Panc1 (cell line): ENCODE results near the gene COLEC11. TPM values are rescaled to one million over a fixed set of nuclear protein-coding genes. Genes with fewer than 3 reads are reported as not detected.
"Not testable (repeated sequence)": the region's sequence is repeated elsewhere in the genome, so short reads cannot be mapped to it uniquely, and the experiment has no call there.

ENCODE experiments used
- ATAC-seq: fragments of 200-7000 bp; cut with Tn5 transposase; 2 replicates; pipeline ENCODE4 v1.9.1; 2020; ENCODE audit warnings: mild to moderate bottlenecking, moderate library complexity
- BruUV-seq: library from RNA; stranded (reverse); fragments of 400-500 nt; replicated peaks from 2 replicates; lab custom pipeline; 2021; lab: Mats Ljungman, UMichigan
- CTCF ChIA-PET: fragments of 300-600 bp; sonication (Branson Sonifier 250); formaldehyde crosslinking; loops from one replicate; lab custom pipeline; 2022; ENCODE audit warnings: antibody characterized with exemption; lab: Charles Lee
- POLR2A ChIA-PET: fragments of 300-600 bp; sonication (Branson Sonifier 250); formaldehyde crosslinking; loops from one replicate; lab custom pipeline; 2022; ENCODE audit warnings: antibody characterized with exemption; lab: Charles Lee
- DNase-seq: peaks from one replicate; pipeline ENCODE4 v3.0.0-alpha.2; 2010; ENCODE audit warnings: low read depth, low spot score
- H3K27ac ChIP-seq: 2 replicates; pipeline ENCODE4 v1.5.1; 2011; ENCODE audit warnings: mild to moderate bottlenecking, low read length, inconsistent platforms
- H3K27me3 ChIP-seq: fragments of 200-500 bp; sonication (Bioruptor generic); 2 replicates; pipeline ENCODE4 v1.6.0; 2014; ENCODE audit warnings: low read length, inconsistent platforms; ENCODE audit not compliant: control insufficient read depth, insufficient read depth
- H3K36me3 ChIP-seq: fragments of 200-500 bp; sonication (Bioruptor generic); 2 replicates; pipeline ENCODE4 v1.5.1; 2014; ENCODE audit warnings: inconsistent platforms, mild to moderate bottlenecking, low read length, moderate library complexity; ENCODE audit not compliant: control insufficient read depth, insufficient read depth
- H3K4me1 ChIP-seq: 2 replicates; pipeline ENCODE4 v1.5.1; 2011; ENCODE audit warnings: inconsistent platforms, mild to moderate bottlenecking, low read length, moderate library complexity; ENCODE audit not compliant: control insufficient read depth, insufficient read depth
- H3K4me3 ChIP-seq, 2 experiments: 2 replicates each; pipeline ENCODE4 v1.5.1; 2011 to 2012; ENCODE audit warnings: low read depth in 2 of 2, low read length in 2 of 2, mild to moderate bottlenecking in 2 of 2, inconsistent platforms in 1 of 2, moderate library complexity in 1 of 2
- H3K9me3 ChIP-seq: fragments of 200-500 bp; sonication (Bioruptor generic); 2 replicates; pipeline ENCODE4 v1.5.1; 2014; ENCODE audit warnings: low read depth, mild to moderate bottlenecking, inconsistent platforms, low read length, moderate library complexity; ENCODE audit not compliant: control insufficient read depth, insufficient read depth
- CTCF ChIP-seq: fragments of 450-650 bp; IDR thresholded peaks from 2 replicates; pipeline ENCODE4 v1.5.1; 2017; ENCODE audit warnings: mild to moderate bottlenecking
- POLR2AphosphoS5 ChIP-seq: IDR thresholded peaks from 2 replicates; pipeline ENCODE4 v1.6.1; 2012; ENCODE audit warnings: mild to moderate bottlenecking, low read depth, low read length, moderate library complexity
- REST ChIP-seq, 2 experiments: IDR thresholded peaks; 2 replicates each; pipeline ENCODE4 v1.6.1; 2011 to 2012; ENCODE audit warnings: low read depth in 2 of 2, control low read depth in 1 of 2, low read length in 1 of 2, mild to moderate bottlenecking in 1 of 2, moderate library complexity in 1 of 2; ENCODE audit not compliant: insufficient read depth in 1 of 2
- SIN3A ChIP-seq: IDR thresholded peaks from 2 replicates; pipeline ENCODE4 v1.6.1; 2012; ENCODE audit warnings: low read depth, mild to moderate bottlenecking, low read length, moderate library complexity, borderline replicate concordance; ENCODE audit not compliant: insufficient read depth
- TCF7L2 ChIP-seq: IDR thresholded peaks from 2 replicates; pipeline ENCODE4 v1.6.1; 2011; ENCODE audit warnings: mild to moderate bottlenecking, low read depth, low read length, inconsistent platforms
- in situ Hi-C: cut with HindIII; loops from 2 replicates; pipeline ENCODE4 v1.10.0; 2016; ENCODE audit warnings: low sequenced_read_pairs, low pct_unique_long_range_greater_than_20kb
- intact Hi-C: fragments of 100-400 bp; cut with micrococcal nuclease; formaldehyde crosslinking; loops from one replicate; pipeline ENCODE4 v1.10.0; 2022; ENCODE audit not compliant: unreplicated experiment
- total RNA-seq: library from RNA; stranded (reverse); gene quantifications from one replicate; pipeline ENCODE4 v1.2.1, GENCODE V29; 2021; ENCODE audit not compliant: unreplicated experiment

Gene COLEC11
- total RNA-seq, 1 experiment from 2014 or later = 0.31 TPM

- Histone ChIP-seq H3K4me1 (no peaks in the 10 kb centered on the region), H3K4me3 (no peak overlapping the region), H3K9me3 (no peaks in the 10 kb centered on the region; the same call in 1 of the 2 replicates), H3K36me3 (no peaks in the 10 kb centered on the region), H3K27ac (no peak overlapping the region), H3K27me3 (no peaks in the 10 kb centered on the region)
- no TSS peak for BruUV-seq
- ChIA-PET CTCF (interaction anchor here (0.7 kb wide), 1 partner anchor 890 kb away, joined by 7 read pairs; no protein-coding TSS in a partner anchor), POLR2A (no interaction called here)
- ATAC-seq (no peak), DNase-seq (no peak)
- intact Hi-C loops = no loop called here
- no peak for TF ChIP-seq CTCF
- no peak for TF ChIP-seq SIN3A
- TF ChIP-seq REST (IDR thresholded peaks at IDR 0.05; ENCODE audit: insufficient read depth in 1 of 2, low read depth in 2 of 2, low read length in 1 of 2) = no peak
- no peak for TF ChIP-seq POLR2AphosphoS5
- no peak for TF ChIP-seq TCF7L2
- in situ Hi-C loops = no loop called here
Observed at GRCh38 chr2:3613524-3613905, 18.6 kb downstream of the COLEC11 start.

DNA sequence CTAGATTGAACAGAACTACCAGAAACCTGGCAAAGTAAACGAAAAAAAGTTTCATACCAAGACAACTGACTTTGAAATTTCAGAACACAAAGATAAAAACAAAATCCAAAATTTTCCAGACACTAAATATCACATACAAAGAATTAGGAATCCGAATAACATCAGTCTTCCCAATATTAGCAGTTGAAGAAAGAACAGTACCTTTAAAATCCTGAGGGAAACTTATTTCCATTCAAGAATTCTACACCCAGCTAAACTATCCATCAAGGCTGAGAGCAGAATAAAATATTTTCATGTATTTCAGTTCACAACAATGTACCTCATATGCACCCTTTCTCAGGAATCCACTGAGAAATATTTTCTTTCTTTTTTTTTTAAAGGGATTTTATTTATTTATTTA, 19.8 kb downstream of the COLEC11 start:
- H3K27me3 ChIP-seq, H3K4me3 ChIP-seq, CTCF ChIA-PET, POLR2A ChIA-PET, intact Hi-C loops, H3K9me3 ChIP-seq, DNase-seq, ATAC-seq, H3K36me3 ChIP-seq, in situ Hi-C loops, H3K4me1 ChIP-seq, H3K27ac ChIP-seq, BruUV-seq: not testable (repeated sequence)

DNA sequence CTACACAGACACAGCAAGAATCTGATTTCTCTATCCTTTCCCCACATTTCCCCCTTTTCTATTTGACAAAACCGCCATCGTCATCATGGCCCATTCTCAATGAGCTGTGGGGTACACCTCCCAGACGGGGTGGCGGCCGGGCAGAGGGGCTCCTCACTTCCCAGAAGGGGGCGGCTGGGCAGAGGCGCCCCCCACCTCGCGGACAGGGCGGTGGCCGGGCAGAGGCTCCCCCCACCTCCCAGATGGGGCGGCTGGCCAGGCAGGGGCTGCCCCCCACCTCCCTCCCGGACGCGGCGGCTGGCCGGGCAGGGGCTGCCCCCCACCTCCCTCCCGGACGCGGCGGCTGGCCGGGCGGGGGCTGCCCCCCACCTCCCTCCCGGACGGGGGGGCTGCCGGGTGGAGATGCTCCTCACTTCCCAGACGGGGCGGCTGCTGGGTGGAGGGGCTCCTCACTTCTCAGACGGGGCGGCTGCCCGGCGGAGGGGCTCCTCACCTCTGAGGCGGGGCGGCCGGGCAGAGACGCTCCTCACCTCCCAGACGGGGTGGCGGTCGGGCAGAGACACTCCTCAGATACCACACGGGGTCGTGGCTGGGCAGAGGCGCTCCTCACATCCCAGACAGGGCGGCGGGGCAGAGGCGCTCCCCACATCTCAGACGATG, 20.8 kb downstream of the COLEC11 start:
- POLR2A ChIA-PET, in situ Hi-C loops, CTCF ChIA-PET, H3K27ac ChIP-seq, H3K27me3 ChIP-seq, ATAC-seq, DNase-seq, H3K4me3 ChIP-seq, BruUV-seq, H3K9me3 ChIP-seq, intact Hi-C loops, H3K36me3 ChIP-seq, H3K4me1 ChIP-seq: not testable (repeated sequence)

GRCh38 chr2:3616435-3617197, 21.7 kb downstream of the COLEC11 start:
- in situ Hi-C loops, H3K36me3 ChIP-seq, POLR2A ChIA-PET, DNase-seq, ATAC-seq, intact Hi-C loops, H3K27me3 ChIP-seq, H3K4me1 ChIP-seq, CTCF ChIA-PET, H3K27ac ChIP-seq, H3K9me3 ChIP-seq, H3K4me3 ChIP-seq, BruUV-seq: not testable (repeated sequence)
